ENCODE measurements around the gene MRPL12.

GRCh38 chr17:81738801-81739393 is 35.7 kb downstream of the MRPL12 start:
- TF ChIP-seq EZH2 (optimal IDR thresholded peaks at IDR 0.05; ENCODE audit: low read depth, low read length) = no peak
- no peak for TF ChIP-seq EZH2phosphoT487 (IDR thresholded peaks at IDR 0.05; ENCODE audit: low read length)
- TF ChIP-seq, protein P1, sequence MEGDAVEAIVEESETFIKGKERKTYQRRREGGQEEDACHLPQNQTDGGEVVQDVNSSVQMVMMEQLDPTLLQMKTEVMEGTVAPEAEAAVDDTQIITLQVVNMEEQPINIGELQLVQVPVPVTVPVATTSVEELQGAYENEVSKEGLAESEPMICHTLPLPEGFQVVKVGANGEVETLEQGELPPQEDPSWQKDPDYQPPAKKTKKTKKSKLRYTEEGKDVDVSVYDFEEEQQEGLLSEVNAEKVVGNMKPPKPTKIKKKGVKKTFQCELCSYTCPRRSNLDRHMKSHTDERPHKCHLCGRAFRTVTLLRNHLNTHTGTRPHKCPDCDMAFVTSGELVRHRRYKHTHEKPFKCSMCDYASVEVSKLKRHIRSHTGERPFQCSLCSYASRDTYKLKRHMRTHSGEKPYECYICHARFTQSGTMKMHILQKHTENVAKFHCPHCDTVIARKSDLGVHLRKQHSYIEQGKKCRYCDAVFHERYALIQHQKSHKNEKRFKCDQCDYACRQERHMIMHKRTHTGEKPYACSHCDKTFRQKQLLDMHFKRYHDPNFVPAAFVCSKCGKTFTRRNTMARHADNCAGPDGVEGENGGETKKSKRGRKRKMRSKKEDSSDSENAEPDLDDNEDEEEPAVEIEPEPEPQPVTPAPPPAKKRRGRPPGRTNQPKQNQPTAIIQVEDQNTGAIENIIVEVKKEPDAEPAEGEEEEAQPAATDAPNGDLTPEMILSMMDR (IDR thresholded peaks at IDR 0.05; ENCODE audit: low read length) = no peak

Data from MM.1S (cell line).